Trophoblast cell (in vitro differentiated cells and primary cell): ENCODE measurements around the gene APOL3.
A peak's percentile ranks its signal among the peaks of the same experiment; 100 is the strongest.

ENCODE experiments used
- DNase-seq, 2 donors: peaks; one replicate each; pipeline ENCODE4 v3.0.0-alpha.2; 2016
- H2AFZ ChIP-seq: 2 replicates; pipeline ENCODE4 v1.6.1; 2013; ENCODE audit warnings: low read length, moderate library complexity, mild to moderate bottlenecking; ENCODE audit not compliant: insufficient read depth, poor library complexity
- H2AK5ac ChIP-seq: 2 replicates; pipeline ENCODE4 v1.6.1; 2013; ENCODE audit warnings: mild to moderate bottlenecking, low read length
- H2BK120ac ChIP-seq: 2 replicates; pipeline ENCODE4 v1.6.1; 2013; ENCODE audit warnings: low read length, mild to moderate bottlenecking, moderate library complexity; ENCODE audit not compliant: insufficient read depth, poor library complexity
- H2BK12ac ChIP-seq: 2 replicates; pipeline ENCODE4 v1.6.1; 2013; ENCODE audit warnings: mild to moderate bottlenecking, low read length, moderate library complexity
- H2BK5ac ChIP-seq: 2 replicates; pipeline ENCODE4 v1.6.1; 2013; ENCODE audit warnings: low read length, low read depth, moderate library complexity, mild to moderate bottlenecking; ENCODE audit not compliant: poor library complexity
- H3K14ac ChIP-seq: 2 replicates; pipeline ENCODE4 v1.6.1; 2013; ENCODE audit warnings: mild to moderate bottlenecking, low read length
- H3K18ac ChIP-seq: 2 replicates; pipeline ENCODE4 v1.6.1; 2013; ENCODE audit warnings: mild to moderate bottlenecking, low read length
- H3K23ac ChIP-seq: 2 replicates; pipeline ENCODE4 v1.6.1; 2013; ENCODE audit warnings: low read length
- H3K27ac ChIP-seq: 2 replicates; pipeline ENCODE4 v1.5.1; 2013; ENCODE audit warnings: low read depth, mild to moderate bottlenecking, inconsistent platforms, low read length, moderate library complexity
- H3K27me3 ChIP-seq: 2 replicates; pipeline ENCODE4 v1.6.1; 2013; ENCODE audit warnings: inconsistent platforms, mild to moderate bottlenecking, low read length, moderate library complexity; ENCODE audit not compliant: insufficient read depth
- H3K36me3 ChIP-seq, 2 experiments: 1 replicate in 1 of 2; 2 replicates in 1 of 2; pipeline ENCODE4 v1.6.1; 2013; ENCODE audit warnings: low read length in 2 of 2, mild to moderate bottlenecking in 2 of 2, moderate library complexity in 1 of 2; ENCODE audit not compliant: insufficient read depth in 2 of 2, control insufficient read depth in 1 of 2
- H3K4ac ChIP-seq: 2 replicates; pipeline ENCODE4 v1.6.1; 2013; ENCODE audit warnings: low read depth, mild to moderate bottlenecking, low read length, moderate library complexity
- H3K4me1 ChIP-seq, 2 experiments: 1 replicate in 1 of 2; 2 replicates in 1 of 2; pipeline ENCODE4 v1.6.1; 2013; ENCODE audit warnings: low read length in 2 of 2, mild to moderate bottlenecking in 2 of 2, moderate library complexity in 1 of 2; ENCODE audit not compliant: insufficient read depth in 2 of 2, control insufficient read depth in 1 of 2
- H3K4me2 ChIP-seq: 2 replicates; pipeline ENCODE4 v1.6.1; 2013; ENCODE audit warnings: inconsistent platforms, mild to moderate bottlenecking, low read length, moderate library complexity
- H3K4me3 ChIP-seq: 2 replicates; pipeline ENCODE4 v1.5.1; 2013; ENCODE audit warnings: mild to moderate bottlenecking, low read depth, low read length, inconsistent platforms
- H3K79me1 ChIP-seq: one replicate; pipeline ENCODE4 v1.6.1; 2013; ENCODE audit warnings: low read length
- H3K79me2 ChIP-seq: 2 replicates; pipeline ENCODE4 v1.6.1; 2013; ENCODE audit warnings: low read length, mild to moderate bottlenecking; ENCODE audit not compliant: control insufficient read depth, insufficient read depth, poor library complexity
- H3K9ac ChIP-seq: 2 replicates; pipeline ENCODE4 v1.6.1; 2013; ENCODE audit warnings: mild to moderate bottlenecking, low read length
- H3K9me3 ChIP-seq: 2 replicates; pipeline ENCODE4 v1.6.1; 2013; ENCODE audit warnings: low read depth, mild to moderate bottlenecking, control low read depth, inconsistent platforms, low read length; ENCODE audit not compliant: insufficient read depth
- H4K12ac ChIP-seq: 2 replicates; pipeline ENCODE4 v1.6.1; 2013; ENCODE audit warnings: low read depth, mild to moderate bottlenecking, low read length, moderate library complexity
- H4K8ac ChIP-seq: 2 replicates; pipeline ENCODE4 v1.6.1; 2013; ENCODE audit warnings: low read depth, mild to moderate bottlenecking, low read length, moderate library complexity
- H4K91ac ChIP-seq: one replicate; pipeline ENCODE4 v1.6.1; 2013; ENCODE audit warnings: low read depth, mild to moderate bottlenecking, low read length, moderate library complexity
- WGBS: extraction: QIAGEN DNeasy Blood & Tissue Kit; methylation state at CpG from one replicate; pipeline ENCODE4 v1.1.7; 2013; ENCODE audit warnings: missing lambda C conversion rate; ENCODE audit not compliant: insufficient read length, insufficient coverage; ENCODE audit errors: extremely low coverage; 5-methylcytosine and 5-hydroxymethylcytosine counted together

The APOL3 gene

GRCh38 chr22:36152088-36152487 lies 8.5 kb downstream of the APOL3 start:
- H3K14ac ChIP-seq = no peak overlapping the region
- H3K79me1 ChIP-seq = no peaks in the 10 kb centered on the region
- no peak overlapping the region for H3K27ac ChIP-seq
- H3K4ac ChIP-seq = no peak overlapping the region
- H3K4me2 ChIP-seq = no peak overlapping the region
- no peak overlapping the region for H3K9ac ChIP-seq
- no peaks in the 10 kb centered on the region for H3K9me3 ChIP-seq
- H4K91ac ChIP-seq = no peak overlapping the region
- no peak overlapping the region for H2AK5ac ChIP-seq
- no peak overlapping the region for H4K8ac ChIP-seq
- no peaks in the 10 kb centered on the region for H3K79me2 ChIP-seq
- H3K4me1 ChIP-seq = peaks cover 4% of the 10 kb centered on the region in 2 experiments
- no peak for DNase-seq
- H3K18ac ChIP-seq = no peak overlapping the region
- H2BK120ac ChIP-seq = no peak overlapping the region
- H3K36me3 ChIP-seq = no peaks in the 10 kb centered on the region
- no CpG with 5 or more reads among the region's 3 CpGs for WGBS
- H3K4me3 ChIP-seq = no peak overlapping the region
- H2BK12ac ChIP-seq = no peak overlapping the region
- H3K27me3 ChIP-seq = no peaks in the 10 kb centered on the region
- H3K23ac ChIP-seq = no peak overlapping the region
- H2AFZ ChIP-seq = no peak overlapping the region
- H4K12ac ChIP-seq = no peak overlapping the region
- no peak overlapping the region for H2BK5ac ChIP-seq

DNA sequence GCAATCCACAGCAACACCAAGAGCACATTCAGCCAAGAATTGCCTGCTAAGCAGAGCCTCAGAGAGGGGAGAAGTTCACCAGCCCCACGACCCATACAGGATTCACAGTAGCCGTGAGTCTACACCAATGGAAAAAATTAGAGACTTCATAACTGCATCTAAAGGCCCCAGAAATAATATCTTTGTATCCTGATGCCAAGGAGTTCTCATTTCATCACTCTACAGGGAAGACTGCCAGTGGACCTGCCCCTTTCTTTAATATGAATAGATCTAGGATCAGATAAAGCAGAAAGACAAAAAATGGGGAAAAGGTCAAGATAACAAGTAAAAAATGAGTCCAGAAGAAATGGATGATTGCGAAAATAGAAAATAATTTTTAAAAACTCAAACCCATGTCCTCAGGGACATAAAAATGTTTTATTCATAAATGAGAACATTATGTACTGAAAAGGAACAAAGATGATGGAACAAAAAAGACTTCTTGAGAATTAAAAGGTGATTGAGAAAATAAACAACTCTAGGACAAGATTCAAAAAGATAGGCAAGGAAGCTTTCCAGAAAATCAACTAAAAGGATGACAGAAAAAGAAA lies 9.5 kb downstream of the APOL3 start:
- no peak overlapping the region for H3K4me2 ChIP-seq
- H3K79me2 ChIP-seq = no peaks in the 10 kb centered on the region
- H2AK5ac ChIP-seq = no peak overlapping the region
- H3K4me1 ChIP-seq = no peaks in the 10 kb centered on the region
- H2BK12ac ChIP-seq = no peak overlapping the region
- no peak overlapping the region for H2AFZ ChIP-seq
- no peaks in the 10 kb centered on the region for H3K36me3 ChIP-seq
- H3K4me3 ChIP-seq = no peak overlapping the region
- no peak overlapping the region for H3K23ac ChIP-seq
- H4K8ac ChIP-seq = no peak overlapping the region
- WGBS = no CpG with 5 or more reads among the region's 3 CpGs
- H4K12ac ChIP-seq = no peak overlapping the region
- no peak overlapping the region for H4K91ac ChIP-seq
- no peaks in the 10 kb centered on the region for H3K9me3 ChIP-seq
- H3K4ac ChIP-seq = no peak overlapping the region
- H3K14ac ChIP-seq = no peak overlapping the region
- H3K9ac ChIP-seq = no peak overlapping the region
- H3K27ac ChIP-seq = no peak overlapping the region
- no peak overlapping the region for H2BK5ac ChIP-seq
- H3K18ac ChIP-seq = no peak overlapping the region
- no peaks in the 10 kb centered on the region for H3K27me3 ChIP-seq
- H3K79me1 ChIP-seq = no peaks in the 10 kb centered on the region
- no peak for DNase-seq
- H2BK120ac ChIP-seq = no peak overlapping the region

GRCh38 chr22:36149441-36149840 lies 11.1 kb downstream of the APOL3 start:
- H3K27ac ChIP-seq = no peak overlapping the region
- no peaks in the 10 kb centered on the region for H3K79me1 ChIP-seq
- H3K9ac ChIP-seq = no peak overlapping the region
- no peak overlapping the region for H3K18ac ChIP-seq
- no peak overlapping the region for H2BK5ac ChIP-seq
- H3K9me3 ChIP-seq = no peaks in the 10 kb centered on the region
- no peak overlapping the region for H4K91ac ChIP-seq
- H3K36me3 ChIP-seq = no peaks in the 10 kb centered on the region
- no peak overlapping the region for H2BK12ac ChIP-seq
- H4K8ac ChIP-seq = no peak overlapping the region
- H3K23ac ChIP-seq = no peak overlapping the region
- H2AFZ ChIP-seq = no peak overlapping the region
- no peak overlapping the region for H3K14ac ChIP-seq
- no peaks in the 10 kb centered on the region for H3K79me2 ChIP-seq
- H3K4me3 ChIP-seq = no peak overlapping the region
- H3K4me1 ChIP-seq = no peaks in the 10 kb centered on the region
- DNase-seq = peak in 1 of 2 donors; percentile 10
- no peaks in the 10 kb centered on the region for H3K27me3 ChIP-seq
- H3K4ac ChIP-seq = no peak overlapping the region
- H4K12ac ChIP-seq = no peak overlapping the region
- H3K4me2 ChIP-seq = no peak overlapping the region
- WGBS = no CpG with 5 or more reads among the region's 4 CpGs
- no peak overlapping the region for H2AK5ac ChIP-seq
- H2BK120ac ChIP-seq = no peak overlapping the region

DNA sequence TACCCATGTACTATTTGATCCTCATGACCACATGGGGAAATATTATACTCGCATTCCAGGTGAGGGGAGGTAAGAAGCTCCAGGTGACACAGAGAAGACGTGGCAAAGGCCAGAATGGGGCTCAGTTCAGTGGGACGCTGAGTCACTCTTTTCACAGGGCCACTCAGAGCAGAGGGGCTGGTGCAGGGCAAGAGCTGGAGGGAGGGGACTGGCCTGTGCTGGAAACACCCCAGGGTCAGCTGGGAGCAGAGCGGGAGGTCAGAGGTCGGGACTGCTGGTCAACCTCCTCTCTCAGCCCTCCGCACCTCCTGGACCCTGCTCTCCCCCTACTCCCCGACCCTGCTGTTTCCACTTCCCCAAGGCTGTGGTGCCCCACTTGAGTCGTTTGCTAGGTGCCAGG lies 12.1 kb downstream of the APOL3 start:
- Histone ChIP-seq H3K4ac (no peak overlapping the region), H3K36me3 (no peaks in the 10 kb centered on the region), H2BK5ac (no peak overlapping the region), H3K4me2 (no peak overlapping the region), H2AFZ (no peak overlapping the region), H3K79me1 (no peaks in the 10 kb centered on the region), H3K4me3 (no peak overlapping the region), H3K23ac (no peak overlapping the region), H2BK120ac (no peak overlapping the region), H3K27me3 (no peaks in the 10 kb centered on the region), H2AK5ac (no peak overlapping the region), H3K14ac (no peak overlapping the region), H3K18ac (no peak overlapping the region), H4K12ac (no peak overlapping the region), H3K9ac (no peak overlapping the region), H3K27ac (no peak overlapping the region), H4K91ac (no peak overlapping the region), H3K9me3 (no peaks in the 10 kb centered on the region), H3K79me2 (no peaks in the 10 kb centered on the region), H4K8ac (no peak overlapping the region), H2BK12ac (no peak overlapping the region), H3K4me1 (no peaks in the 10 kb centered on the region)
- DNase-seq = no peak
- WGBS = no CpG with 5 or more reads among the region's 8 CpGs
